HG03139 (cell line): ENCODE data around the gene SELL.
"Not testable (repeated sequence)": the region's sequence is repeated elsewhere in the genome, so short reads cannot be mapped to it uniquely, and the experiment has no call there.

Source experiments
- ATAC-seq: cut with Tn5 transposase; IDR thresholded peaks from one replicate; pipeline ENCODE4 v1.9.1; 2021; ENCODE audit not compliant: unreplicated experiment

Gene SELL

DNA sequence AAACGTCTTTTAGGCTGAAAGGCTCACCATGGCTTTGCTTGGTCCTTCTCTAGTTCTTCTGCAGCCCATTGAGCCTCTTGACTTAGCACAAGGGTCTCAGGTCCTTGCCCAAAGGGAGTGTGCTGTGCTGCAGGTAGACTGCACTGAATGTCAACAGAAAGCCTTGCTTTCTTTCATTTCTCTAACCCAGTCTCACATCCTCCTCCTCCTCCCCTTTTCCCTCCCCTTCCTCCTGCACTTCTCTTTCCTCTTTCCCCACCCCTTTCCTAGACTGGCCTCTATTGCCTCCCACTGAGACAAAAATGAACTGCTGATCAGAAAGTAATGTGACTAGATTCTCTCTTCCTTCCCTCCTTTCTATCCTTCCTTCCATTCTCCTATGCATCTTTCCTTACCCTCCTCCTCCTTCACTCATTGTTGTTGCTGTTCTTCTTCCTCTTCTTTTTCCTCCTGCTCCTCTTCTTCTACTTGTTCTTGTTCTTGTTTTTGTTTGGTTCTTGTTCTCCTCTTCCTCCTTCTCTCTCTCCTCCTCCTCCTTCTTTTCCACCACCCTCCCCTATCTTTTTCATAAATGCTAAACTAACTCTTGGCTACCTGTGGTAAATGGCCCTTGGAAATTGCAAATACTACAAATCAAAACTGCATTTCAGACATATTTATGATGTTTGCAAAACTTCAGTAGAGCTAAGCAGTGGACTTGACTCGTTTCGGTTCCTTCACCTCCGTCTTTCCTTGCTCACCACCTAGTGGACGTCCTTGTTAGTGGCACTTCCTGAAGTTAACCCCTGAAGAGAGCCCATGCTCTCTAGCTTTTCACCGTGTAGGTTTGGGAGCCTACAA is at the start of gene SELL:
TSS of gene SELL (minus strand) at position 152 of the 840 bp plus-strand sequence. CDS start at position 30, 122 bp downstream.
- peak; percentile 83 for ATAC-seq

DNA sequence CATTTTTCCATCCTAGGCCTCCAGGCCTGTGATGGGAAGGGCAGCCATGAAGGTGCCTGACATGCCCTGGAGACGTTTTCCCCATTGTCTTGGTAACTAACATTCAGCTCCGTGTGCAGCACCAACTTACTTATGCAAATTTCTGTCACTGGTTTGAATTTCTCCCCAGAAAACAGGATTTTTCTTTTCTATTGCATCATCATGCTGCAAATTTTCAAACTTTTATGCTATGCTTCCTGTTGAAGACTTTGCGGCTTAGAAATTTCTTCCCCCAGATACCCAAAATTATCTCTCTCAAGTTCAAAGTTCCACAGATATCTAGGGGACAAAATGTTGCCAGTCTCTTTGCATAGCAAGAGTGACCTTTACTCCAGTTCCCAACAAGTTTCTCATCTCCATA is 47.6 kb upstream of the SELL start:
- ATAC-seq = no peak

DNA sequence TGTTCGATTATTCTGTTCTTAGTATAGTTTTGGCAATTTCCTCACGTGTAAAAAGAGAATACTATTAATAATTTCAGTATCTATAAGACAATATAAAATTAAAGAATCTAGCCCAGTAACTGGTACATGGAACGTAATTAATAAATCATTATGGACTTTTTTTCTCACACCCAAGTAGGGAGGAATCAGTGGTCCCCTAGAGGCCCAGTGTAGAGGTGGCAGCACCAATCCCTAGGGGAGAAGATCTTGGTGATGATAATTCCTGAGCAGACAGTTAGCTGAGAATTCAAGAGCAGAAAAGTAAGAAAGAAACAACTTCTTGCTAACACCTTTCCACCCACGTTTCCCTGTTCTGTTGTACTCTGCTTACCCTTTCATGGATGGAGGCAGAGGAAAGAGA is 42.1 kb upstream of the SELL start:
- ATAC-seq = no peak

DNA sequence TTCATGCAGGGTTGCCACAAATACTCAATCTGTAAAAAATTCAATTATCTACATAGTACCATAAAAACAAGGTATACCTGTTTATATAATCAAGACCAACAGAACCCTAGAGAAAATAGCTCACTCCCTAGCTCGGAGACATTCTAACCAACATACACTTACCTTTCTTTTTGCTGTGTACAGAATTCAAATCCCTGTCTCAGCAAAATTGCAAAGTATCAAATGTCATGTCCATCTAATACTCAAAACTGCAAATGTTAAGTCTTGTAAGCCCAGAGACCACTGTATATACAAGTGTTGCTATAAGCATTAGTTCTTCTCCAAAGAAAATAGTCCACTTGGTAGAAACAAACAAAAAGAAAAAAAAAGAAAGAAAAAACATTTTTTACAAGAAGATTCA is 38.6 kb upstream of the SELL start:
- ATAC-seq = no peak

DNA sequence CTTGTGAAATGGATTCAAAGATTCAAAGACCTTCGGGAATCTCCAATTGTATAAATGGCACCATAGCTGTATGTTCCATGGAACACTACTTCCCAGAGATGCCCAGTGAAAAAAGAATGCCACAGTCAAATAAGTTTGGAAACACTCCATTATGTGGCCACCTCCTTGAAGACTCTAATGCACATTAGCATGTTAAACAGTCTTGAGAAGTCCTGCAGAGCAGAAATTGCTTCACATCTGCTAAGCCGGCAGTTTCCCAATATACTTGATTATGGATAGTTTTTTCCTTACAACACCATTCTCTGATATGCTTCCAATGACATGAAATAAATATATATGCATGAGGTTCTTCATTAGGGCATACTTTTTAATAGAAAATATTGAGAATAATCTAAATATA is 35.1 kb upstream of the SELL start:
- ATAC-seq = no peak

DNA sequence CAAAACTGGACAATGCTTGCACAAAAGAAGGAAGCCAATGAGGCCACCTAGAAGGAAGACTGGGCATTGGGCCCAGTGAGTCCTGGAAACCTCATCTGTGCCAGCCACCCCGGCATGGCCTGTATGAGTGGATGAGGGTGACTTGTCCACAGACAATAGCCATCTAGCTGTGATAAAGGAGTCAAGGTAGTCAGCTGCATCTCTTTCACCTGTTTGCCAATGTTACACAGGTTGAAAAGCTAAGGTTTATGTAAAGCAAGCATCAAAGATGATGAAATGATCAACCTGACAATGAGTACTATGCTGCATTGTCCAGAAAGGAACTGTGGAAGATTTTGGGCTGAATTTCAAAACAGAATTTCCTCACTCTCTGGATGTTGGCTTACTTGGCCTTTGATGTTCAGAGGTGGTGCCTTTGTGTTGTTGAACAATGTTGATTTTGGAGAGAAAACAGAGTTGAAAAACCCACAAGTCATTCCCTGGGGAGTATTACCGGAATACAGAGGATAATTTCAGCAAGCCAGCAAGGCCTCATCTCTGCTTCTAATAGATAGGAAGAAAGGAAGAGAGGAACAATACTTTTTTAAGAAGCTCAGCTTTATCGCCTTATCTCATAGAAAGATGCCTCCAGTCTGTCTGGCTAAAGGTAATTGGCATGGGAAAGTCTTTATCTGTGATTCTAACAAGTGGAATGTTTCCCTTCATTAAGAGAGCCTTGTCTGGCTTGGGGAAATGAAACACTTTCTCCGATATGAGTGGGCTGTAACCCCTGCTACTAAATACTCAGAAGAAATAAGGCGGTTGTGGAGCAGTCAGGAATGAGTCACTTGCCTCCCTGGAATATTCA is 33.8 kb upstream of the SELL start:
- ATAC-seq = no peak

DNA sequence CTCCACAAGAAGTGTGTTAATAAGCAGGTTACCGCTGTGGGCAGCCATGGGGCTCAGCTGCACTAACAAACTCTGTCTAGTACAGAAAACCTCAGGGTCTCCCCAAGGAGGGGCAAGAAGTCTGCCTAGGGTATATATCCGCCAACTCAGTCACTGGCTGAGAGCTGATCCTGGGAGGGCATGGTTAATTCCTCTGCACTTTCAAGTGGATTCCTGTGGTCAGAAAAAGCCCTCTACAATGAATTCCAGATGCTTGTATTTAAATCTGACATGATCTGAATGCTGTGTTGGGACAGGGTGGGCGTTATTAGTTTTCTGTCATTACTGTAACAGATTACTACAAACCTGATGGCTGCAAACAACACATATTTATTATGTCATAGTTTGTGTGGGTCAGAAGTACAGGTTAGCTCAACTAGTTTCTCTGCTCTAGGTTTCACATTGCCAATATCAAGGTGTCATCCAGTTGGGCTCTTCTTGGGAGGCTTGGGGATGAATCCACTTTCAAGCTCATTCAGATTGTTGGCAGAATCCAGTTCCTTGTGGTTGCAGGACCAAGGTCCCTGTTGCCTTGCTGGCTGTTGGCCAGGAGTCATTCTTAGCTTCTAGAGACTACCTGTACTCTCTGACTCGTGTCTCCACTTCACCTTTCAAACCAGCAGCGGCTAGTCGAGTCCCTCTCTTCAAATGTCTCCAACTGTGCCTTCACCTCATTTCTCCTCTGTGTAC is 30.4 kb upstream of the SELL start:
- no peak for ATAC-seq

DNA sequence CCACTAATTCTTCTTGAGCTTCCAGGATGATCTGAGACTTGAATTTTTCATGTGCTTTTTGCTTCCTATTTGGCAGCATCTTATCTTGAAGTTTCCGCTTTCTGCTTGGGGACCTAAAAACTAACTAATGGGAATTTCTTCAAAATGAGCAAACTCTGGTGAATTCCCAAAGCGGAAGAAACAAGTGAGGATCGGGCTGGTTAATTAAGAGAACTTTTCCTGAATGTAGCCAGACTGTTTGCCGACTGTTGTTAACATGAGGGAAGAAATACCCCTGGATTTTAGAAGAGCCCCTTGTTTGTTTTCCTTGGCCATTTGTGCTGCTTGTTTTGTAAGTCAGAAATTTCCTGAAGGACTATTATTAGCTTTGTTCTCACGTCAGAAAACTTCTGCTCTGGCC is 28.6 kb upstream of the SELL start:
- no peak for ATAC-seq

DNA sequence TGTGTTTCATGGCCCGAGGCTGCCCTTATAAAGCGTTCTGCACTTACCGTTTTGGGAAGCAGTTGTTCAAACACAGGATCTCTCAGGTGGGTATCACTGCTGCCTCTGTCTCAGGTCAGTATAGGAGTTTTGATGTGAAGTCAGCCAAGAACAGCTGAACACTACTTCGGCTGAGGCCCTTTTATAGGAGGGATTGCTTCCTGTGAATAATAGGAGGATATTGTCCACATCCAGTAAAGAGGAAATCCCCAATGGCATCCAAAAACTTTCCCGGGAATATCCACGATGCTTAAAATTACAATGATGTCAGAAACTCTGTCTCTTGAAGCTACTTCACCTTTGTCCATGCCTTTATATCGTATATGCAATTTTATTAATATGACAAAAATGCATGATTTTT is 22.5 kb upstream of the SELL start, which contains the start of gene SELE:
TSS of gene SELE (minus strand) at position 156 of the 400 bp plus-strand sequence. CDS start 467 bp downstream, outside the sequence.
- ATAC-seq = no peak

DNA sequence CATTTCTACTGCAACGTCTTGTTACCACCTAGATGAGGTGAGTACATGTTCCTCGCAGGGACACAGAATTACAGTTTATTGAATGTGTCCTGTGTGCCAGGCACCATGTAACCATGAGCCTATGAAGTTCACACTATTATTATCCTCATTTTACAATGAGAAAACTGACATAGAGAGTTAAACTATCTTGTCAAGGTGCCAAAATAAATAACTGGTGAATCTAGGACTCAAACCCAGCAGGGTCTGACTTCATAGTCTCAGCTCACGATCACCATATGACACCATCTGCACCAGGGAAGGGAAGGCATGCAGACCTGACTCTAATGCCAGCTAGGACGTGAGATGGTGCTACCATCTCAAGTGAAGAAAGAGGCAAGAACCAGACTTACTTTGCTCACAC is 20.0 kb upstream of the SELL start:
- no peak for ATAC-seq

DNA sequence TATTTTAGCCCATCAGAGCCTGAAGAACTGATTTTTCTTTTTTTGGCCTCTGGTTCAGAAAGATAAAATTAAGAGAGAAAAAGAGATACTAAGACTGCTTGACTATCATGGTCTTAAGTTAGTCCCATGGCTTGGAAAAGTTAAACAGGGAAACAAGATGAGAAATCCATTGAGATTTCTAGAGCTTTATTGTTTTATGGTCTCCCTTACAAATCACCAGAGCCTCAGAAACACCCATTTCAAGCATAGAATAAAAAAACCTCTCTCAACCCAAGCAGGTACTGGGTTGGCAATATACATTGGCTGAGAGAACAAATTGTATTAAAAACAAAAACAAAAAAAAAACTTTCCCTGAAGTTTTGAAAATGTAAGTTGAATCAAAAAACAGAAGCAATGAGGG is 18.6 kb upstream of the SELL start:
- ATAC-seq = no peak

DNA sequence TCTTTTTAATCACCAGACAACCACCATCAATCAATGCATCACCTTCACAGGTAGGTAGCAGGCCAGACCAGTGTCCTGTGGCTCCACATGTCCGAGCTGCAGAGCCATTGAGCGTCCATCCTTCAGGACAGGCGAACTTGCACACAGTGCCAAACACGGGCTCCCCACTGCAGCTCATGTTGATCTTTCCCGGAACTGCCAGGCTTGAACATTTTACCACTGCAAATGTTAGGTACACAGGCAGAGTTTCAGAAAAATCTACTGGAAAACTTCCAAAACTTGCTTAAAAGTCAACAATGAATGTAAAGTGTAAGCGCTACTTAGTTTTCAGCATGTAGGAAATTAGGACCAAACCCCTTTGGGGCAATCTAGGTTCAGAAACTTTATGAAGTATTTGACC is 15.9 kb upstream of the SELL start:
- ATAC-seq = no peak

DNA sequence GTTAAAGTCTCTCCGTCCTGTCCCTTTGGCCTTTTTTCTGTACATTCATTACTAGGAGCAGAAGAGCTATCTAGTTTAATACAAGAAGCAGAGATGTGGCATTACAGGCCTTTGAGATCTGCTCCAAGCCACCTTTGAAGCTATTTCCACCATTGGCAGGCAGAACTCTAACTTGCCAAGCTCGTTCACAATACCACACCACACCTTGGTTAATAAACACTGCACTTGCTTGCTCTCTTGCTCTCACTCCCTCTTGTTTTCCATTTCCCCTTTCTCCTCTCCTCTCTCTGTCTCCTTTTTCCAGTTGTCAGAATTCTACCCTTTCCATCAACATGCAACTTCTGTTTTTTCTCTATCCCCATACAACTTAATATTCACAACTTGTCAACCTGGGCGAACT is 15.4 kb upstream of the SELL start:
- no peak for ATAC-seq

DNA sequence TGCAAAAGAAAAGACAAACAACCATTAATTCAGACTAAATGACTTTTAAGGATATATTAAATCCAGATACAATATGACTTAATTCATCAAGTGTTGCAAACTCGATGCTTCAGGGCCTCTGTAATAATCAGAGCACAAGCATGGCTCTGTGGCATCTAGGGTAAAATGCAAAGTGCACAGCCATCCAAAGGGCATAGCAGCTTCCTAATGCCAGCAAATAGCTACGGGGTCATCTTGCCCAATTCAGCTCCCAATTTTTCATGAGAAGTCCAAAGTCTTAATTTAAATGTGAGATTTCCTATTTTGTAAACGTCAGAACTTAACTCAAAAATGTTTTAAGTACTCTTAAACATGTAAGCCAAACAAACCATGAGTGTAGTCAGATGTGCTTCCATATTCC is 14.5 kb upstream of the SELL start:
- no peak for ATAC-seq

DNA sequence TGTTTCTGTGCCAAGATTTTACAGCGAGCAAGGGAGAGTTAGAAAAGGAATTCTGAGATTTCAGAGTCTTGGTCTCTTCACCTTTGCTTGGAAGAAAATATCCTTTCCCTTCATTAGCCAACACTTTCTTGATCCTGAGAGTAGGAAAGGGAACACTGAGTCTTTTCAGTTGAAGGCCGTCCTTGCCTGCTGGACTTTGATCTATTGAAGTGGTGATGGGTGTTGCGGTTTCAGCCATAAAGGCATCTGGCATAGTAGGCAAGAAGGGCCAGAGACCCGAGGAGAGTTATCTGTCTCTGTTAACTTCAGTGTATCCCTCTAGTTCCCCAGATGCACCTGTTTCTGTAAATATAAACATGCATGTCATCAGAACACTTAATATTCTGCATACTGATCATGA is 12.7 kb upstream of the SELL start:
- no peak for ATAC-seq

DNA sequence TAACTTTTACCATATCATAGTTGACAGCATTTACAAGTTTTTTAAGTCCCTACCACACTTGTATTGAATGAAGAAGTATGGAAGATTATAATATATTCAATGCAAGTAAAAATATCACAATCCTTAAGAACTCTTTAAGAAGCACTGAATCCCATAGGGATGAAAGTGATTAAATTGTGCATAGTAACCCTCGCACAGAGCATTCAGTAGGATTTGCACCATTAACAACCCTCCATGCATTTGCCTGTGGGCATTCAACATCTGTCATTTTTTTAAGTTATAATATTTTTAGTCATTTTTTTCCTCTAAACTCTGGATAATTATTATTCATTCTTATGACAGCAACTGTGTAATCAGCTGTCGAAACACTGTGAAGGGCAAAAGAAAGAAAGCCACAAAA is 12.3 kb upstream of the SELL start:
- ATAC-seq = no peak

DNA sequence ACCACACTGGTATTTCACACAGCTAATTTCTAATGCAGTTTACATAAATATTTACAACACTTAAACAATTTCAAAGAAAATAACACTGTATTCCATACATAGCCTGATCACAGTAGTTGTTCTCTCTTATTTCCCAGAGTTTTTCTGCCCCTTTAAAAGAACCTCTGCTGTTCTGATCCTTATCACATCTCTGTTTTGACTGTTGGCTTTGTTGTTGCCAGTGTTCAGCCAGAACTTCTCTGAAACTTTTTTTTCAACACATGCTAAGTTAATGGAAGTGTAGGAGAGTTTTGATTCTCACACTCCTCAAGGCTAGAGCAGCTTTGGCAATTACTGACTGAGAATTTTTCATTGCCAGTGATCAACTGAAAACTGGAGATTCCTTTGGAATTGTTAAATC is 11.4 kb upstream of the SELL start:
- ATAC-seq = no peak

DNA sequence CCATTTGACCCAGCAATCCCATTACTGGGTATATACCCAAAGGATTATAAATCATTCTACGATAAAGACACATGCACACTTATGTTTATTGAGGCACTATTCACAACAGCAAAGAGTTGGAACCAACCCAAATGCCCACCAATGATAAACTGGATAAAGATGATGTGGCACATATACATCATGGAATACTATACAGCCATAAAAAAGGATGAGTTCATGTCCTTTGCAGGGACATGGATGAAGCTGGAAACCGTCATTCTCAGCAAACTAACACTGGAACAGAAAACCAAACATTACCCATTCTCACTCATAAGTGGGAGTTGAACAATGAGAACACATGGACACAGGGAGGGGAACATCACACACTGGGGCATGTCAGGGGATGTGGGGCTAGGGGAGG is 3.7 kb upstream of the SELL start:
- not testable (repeated sequence) for ATAC-seq

DNA sequence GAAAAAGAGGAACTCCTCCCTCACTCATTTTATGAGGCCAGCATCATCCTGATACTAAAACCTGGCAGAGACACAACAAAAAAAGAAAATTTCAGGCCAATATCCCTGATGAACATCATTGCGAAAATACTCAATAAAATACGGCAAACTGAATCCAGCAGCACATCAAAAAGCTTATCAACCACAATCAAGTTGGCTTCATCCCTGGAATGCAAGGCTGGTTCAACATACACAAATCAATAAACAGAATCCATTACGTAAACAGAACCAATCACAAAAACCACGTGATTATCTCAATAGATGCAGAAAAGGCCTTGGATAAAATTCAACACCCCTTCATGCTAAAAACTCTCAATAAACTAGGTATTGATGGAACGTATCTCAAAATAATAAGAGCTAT is 1.7 kb upstream of the SELL start:
- ATAC-seq = not testable (repeated sequence)

DNA sequence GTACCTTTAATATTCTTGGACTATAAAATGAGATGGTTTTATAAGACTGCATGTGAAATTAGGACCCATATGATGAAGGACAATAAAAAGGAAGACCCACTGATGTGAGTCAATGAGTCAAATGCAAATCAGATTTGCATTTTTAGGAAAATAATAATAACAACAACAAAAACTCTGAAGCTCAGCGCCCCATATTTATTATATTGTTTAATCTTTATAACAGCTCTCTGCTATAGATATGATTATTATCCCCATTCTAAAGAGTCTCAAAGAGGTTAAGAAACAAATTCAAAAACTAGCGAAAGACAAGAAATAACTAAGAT is 850 bp upstream of the SELL start:
- ATAC-seq = no peak

DNA sequence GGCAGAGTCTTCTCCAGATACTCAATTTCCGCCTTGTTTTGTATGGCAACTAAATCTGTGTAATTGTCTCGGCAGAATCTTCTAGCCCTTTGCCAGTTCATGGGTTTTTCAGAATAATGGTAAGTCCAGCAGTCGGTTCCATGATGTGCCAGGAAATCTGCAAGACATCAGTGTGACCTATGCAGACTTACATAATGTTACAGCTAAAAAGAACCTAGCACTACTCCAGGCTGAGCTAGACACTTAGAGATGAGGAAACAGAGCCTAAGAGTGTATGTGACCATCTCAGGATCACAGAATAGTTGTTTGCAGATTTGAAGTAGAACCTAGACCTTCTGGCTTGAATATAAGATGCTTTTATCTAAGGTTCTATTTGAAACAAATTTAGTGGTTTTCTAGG is 2.8 kb downstream of the SELL start:
- no peak for ATAC-seq
